ENCODE data around the gene FAM89A.

DNA sequence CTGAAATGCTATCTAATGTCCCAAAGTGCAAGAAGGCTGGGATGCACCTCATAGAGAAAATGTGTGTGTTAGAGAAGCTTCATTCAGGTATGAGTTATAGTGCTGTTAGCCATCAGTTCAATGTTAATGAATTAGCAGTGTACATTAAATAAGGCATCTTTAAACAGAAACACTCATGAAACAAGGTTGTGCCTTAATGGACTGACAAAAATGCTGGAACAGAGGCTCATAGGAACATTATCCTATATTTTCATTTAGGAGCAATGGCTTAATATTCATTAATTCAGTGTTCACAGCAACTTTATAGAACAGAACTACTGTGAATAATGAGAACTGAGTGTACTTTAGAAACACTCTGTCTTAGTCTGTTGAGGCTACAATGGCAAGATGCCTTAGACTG, 15.2 kb upstream of the FAM89A start:
- no peak for TF ChIP-seq SIN3A (IDR thresholded peaks at IDR 0.05; ENCODE audit: borderline replicate concordance, insufficient read depth, low read length)
- TF ChIP-seq, protein P1, sequence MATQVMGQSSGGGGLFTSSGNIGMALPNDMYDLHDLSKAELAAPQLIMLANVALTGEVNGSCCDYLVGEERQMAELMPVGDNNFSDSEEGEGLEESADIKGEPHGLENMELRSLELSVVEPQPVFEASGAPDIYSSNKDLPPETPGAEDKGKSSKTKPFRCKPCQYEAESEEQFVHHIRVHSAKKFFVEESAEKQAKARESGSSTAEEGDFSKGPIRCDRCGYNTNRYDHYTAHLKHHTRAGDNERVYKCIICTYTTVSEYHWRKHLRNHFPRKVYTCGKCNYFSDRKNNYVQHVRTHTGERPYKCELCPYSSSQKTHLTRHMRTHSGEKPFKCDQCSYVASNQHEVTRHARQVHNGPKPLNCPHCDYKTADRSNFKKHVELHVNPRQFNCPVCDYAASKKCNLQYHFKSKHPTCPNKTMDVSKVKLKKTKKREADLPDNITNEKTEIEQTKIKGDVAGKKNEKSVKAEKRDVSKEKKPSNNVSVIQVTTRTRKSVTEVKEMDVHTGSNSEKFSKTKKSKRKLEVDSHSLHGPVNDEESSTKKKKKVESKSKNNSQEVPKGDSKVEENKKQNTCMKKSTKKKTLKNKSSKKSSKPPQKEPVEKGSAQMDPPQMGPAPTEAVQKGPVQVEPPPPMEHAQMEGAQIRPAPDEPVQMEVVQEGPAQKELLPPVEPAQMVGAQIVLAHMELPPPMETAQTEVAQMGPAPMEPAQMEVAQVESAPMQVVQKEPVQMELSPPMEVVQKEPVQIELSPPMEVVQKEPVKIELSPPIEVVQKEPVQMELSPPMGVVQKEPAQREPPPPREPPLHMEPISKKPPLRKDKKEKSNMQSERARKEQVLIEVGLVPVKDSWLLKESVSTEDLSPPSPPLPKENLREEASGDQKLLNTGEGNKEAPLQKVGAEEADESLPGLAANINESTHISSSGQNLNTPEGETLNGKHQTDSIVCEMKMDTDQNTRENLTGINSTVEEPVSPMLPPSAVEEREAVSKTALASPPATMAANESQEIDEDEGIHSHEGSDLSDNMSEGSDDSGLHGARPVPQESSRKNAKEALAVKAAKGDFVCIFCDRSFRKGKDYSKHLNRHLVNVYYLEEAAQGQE (IDR thresholded peaks at IDR 0.05; ENCODE audit: insufficient read depth in 1 of 2, low read depth in 2 of 2, low read length in 2 of 2): no peak
- no peak for TF ChIP-seq POLR2AphosphoS5 (IDR thresholded peaks at IDR 0.05; ENCODE audit: low read depth, low read length)
- no peak for TF ChIP-seq TAF1 (IDR thresholded peaks at IDR 0.05; ENCODE audit: borderline replicate concordance, insufficient read depth, low read length)
- TF ChIP-seq FOXP2 (optimal IDR thresholded peaks at IDR 0.05; ENCODE audit: borderline replicate concordance, extremely low read depth, extremely low read length, insufficient read depth): no peak

Measured in PFSK-1 (cell line).